ENCODE data around the gene CACNA2D2. TPM values are rescaled to one million over a fixed set of nuclear protein-coding genes. Genes with fewer than 3 reads are reported as not detected.

The CACNA2D2 gene
- total and polyA plus RNA-seq, 2 of the 8 experiments (the other 6 are each of a cell fraction or from before 2014, with no cell fraction given), result 14.1 to 25.0 TPM

- H3K4me3 ChIP-seq (ENCODE audit: extremely low read depth in 1 of 4, insufficient read depth in 2 of 4, low read depth in 3 of 4, low read length in 4 of 4), result no peak overlapping the region
- H2AFZ ChIP-seq (ENCODE audit: low read length), result no peak overlapping the region
- H2BK5ac ChIP-seq (ENCODE audit: low read depth, low read length), result no peak overlapping the region
- no peak overlapping the region for H3K56ac ChIP-seq (replicated peaks; ENCODE audit: insufficient read length, low read depth, low read length)
- H3K27ac ChIP-seq (ENCODE audit: low read depth, low read length), result no peak overlapping the region
- no peak overlapping the region for H3K18ac ChIP-seq (ENCODE audit: extremely low read depth, low read length)
- H2BK15ac ChIP-seq (ENCODE audit: low read length), result no peak overlapping the region; the same call in 1 of the 2 replicates
- H2BK20ac ChIP-seq (ENCODE audit: low read length), result no peak overlapping the region
- no peak overlapping the region for H3K4me2 ChIP-seq (ENCODE audit: insufficient read depth in 1 of 2, low read depth in 2 of 2, low read length in 2 of 2)
- H2BK12ac ChIP-seq (ENCODE audit: low read depth, low read length), result no peak overlapping the region; the same call in 1 of the 2 replicates
- H3K23me2 ChIP-seq (ENCODE audit: low read depth, low read length), result peaks cover 15% of the 10 kb centered on the region; the same call in 1 of the 2 replicates
- no peak overlapping the region for H3K9ac ChIP-seq (replicated peaks in 1 of 4; ENCODE audit: extremely low read depth in 1 of 4, low read depth in 3 of 4, low read length in 3 of 4)
- no peaks in the 10 kb centered on the region for H3K79me2 ChIP-seq (ENCODE audit: control insufficient read depth in 1 of 2, insufficient read depth in 2 of 2, low read length in 2 of 2)
- ChIA-PET CTCF (ENCODE audit: partially characterized antibody) (interaction anchor here (0.8 to 10.0 kb wide), 10 partner anchors 11 to 209 kb away, joined by 3 to 84 read pairs (median 4); partner anchors contain the start of genes HYAL3 and NAA80), POLR2A (ENCODE audit: partially characterized antibody) (interaction anchor here (1.0 kb wide), 2 partner anchors 11 to 21 kb away, joined by 3 read pairs; no protein-coding TSS in a partner anchor)
- H3K9me3 ChIP-seq (ENCODE audit: insufficient read depth in 2 of 2, low read depth in 1 of 2, low read length in 1 of 2), result no peaks in the 10 kb centered on the region
- H3K23ac ChIP-seq (ENCODE audit: insufficient read length), result no peak overlapping the region
- TF ChIP-seq MAX (IDR thresholded peaks at IDR 0.05), result peak; percentile 45; the same call in 1 of the 2 replicates
- TF ChIP-seq CTCF (IDR thresholded peaks at IDR 0.05; ENCODE audit: control extremely low read depth in 1 of 3, insufficient read depth in 1 of 3, low read depth in 1 of 3, low read length in 3 of 3), result peak in 2 of 3 experiments; percentile 64 to 73; a peak in 3 of 4 replicates
- TF ChIP-seq RAD21 (IDR thresholded peaks at IDR 0.05 in 1 of 2, conservative IDR thresholded peaks at IDR 0.05 in 1 of 2; ENCODE audit: low read depth in 2 of 2, low read length in 2 of 2), result peak; percentile 39 to 57
- TF ChIP-seq PHF8 (conservative IDR thresholded peaks at IDR 0.05; ENCODE audit: low read depth, low read length), result no peak
- TF ChIP-seq JUN (IDR thresholded peaks at IDR 0.05; ENCODE audit: low read depth, low read length), result no peak
- H4K20me1 ChIP-seq (replicated peaks in 1 of 2; ENCODE audit: control insufficient read depth in 1 of 2, insufficient read depth in 2 of 2, low read length in 2 of 2), result peaks cover 3% of the 10 kb centered on the region in 2 experiments
- no peaks in the 10 kb centered on the region for H3K36me3 ChIP-seq (ENCODE audit: control insufficient read depth in 2 of 4, insufficient read depth in 4 of 4, low read length in 3 of 4)
- no peak overlapping the region for H4K91ac ChIP-seq (replicated peaks; ENCODE audit: insufficient read length, low read length)
- H3K4ac ChIP-seq (replicated peaks; ENCODE audit: insufficient read length, low read depth, low read length), result no peak overlapping the region
- H3K79me1 ChIP-seq (ENCODE audit: low read depth, low read length), result no peaks in the 10 kb centered on the region
- H3K27me3 ChIP-seq (replicated peaks in 1 of 4; ENCODE audit: control insufficient read depth in 3 of 4, extremely low read depth in 1 of 4, insufficient read depth in 3 of 4, low read length in 3 of 4), result peaks cover 23 to 69% (median 56%) of the 10 kb centered on the region in 4 experiments
- 73% methylated on average over 13 of the region's 13 CpGs; no CpG with 5 or more reads in 1 of the 2 experiments for WGBS, 2 experiments (ENCODE audit: extremely low coverage in 1 of 2, insufficient coverage in 1 of 2, insufficient read length in 1 of 2, insufficient replicate concordance in 2 of 2, low coverage in 1 of 2, low lambda C conversion rate in 2 of 2, missing lambda C conversion rate in 1 of 2)
- H3K14ac ChIP-seq (ENCODE audit: insufficient read length), result no peak overlapping the region
- DNase-seq (ENCODE audit: low read depth in 1 of 2, low spot score in 2 of 2), result no peak
- H4K5ac ChIP-seq (ENCODE audit: insufficient read length, low read depth, low read length), result no peak overlapping the region
- peaks cover 0 to 16% (median 12%) of the 10 kb centered on the region in 4 experiments; a peak in 5 of 7 replicates for H3K4me1 ChIP-seq (replicated peaks in 1 of 4; ENCODE audit: control insufficient read depth in 3 of 4, insufficient read depth in 4 of 4, low read length in 3 of 4)
- peak overlapping the region; percentile 29; the same call in 1 of the 2 replicates for H4K8ac ChIP-seq (ENCODE audit: extremely low read depth, insufficient read depth, low read length)
- H2AK5ac ChIP-seq (ENCODE audit: low read depth, low read length), result no peak overlapping the region
- no peak overlapping the region for H2BK120ac ChIP-seq (replicated peaks; ENCODE audit: low read depth, low read length)
- no peak for FAIRE-seq
These were observed 160.4 kb downstream of the CACNA2D2 start for GRCh38 chr3:50342813-50343633.

Data from H1 (cell line).